Left lung (tissue), 10 donors: Measurements from ENCODE around the gene C2orf68. TPM values are rescaled to one million over a fixed set of nuclear protein-coding genes. Genes with fewer than 3 reads are reported as not detected.

Experiments
- ATAC-seq: fragments of 200-7000 bp; cut with Tn5 transposase; one replicate; pipeline ENCODE4 v1.9.1; 2020; ENCODE audit warnings: moderate library complexity
- DNase-seq, 4 donors: peaks; one replicate each; pipeline ENCODE4 v3.0.0-alpha.2; 2013 to 2020
- H3K27ac ChIP-seq, 2 donors: fragments of 200-600 bp; sonication (generic) in 1 of 2; one replicate each; pipeline versions ENCODE4 v1.5.0 to v1.8.0; 2020 to 2021
- H3K27me3 ChIP-seq, 2 donors: fragments of 200-600 bp; sonication (generic) in 1 of 2; one replicate each; pipeline versions ENCODE4 v1.5.0 to v1.8.0; 2020 to 2021
- H3K36me3 ChIP-seq, 2 donors: fragments of 200-600 bp; sonication (generic) in 1 of 2; one replicate each; pipeline versions ENCODE4 v1.5.0 to v1.8.0; 2020 to 2021
- H3K4me1 ChIP-seq, 2 donors: fragments of 200-600 bp; one replicate each; pipeline ENCODE4 v1.8.0; 2021
- H3K4me3 ChIP-seq, 2 donors: fragments of 200-600 bp; sonication (generic) in 1 of 2; one replicate each; pipeline versions ENCODE4 v1.5.0 to v1.8.0; 2020 to 2021; ENCODE audit warnings: mild to moderate bottlenecking in 1 of 2
- H3K9me3 ChIP-seq, 2 donors: fragments of 200-600 bp; sonication (generic) in 1 of 2; one replicate each; pipeline versions ENCODE4 v1.5.0 to v1.8.0; 2020 to 2021
- intact Hi-C, 2 donors: fragments of 100-400 bp; cut with DNase I; formaldehyde crosslinking; loops; one replicate each; pipeline versions ENCODE4 v1.11.2 to v1.14.2; 2022
- polyA plus RNA-seq, 6 donors: library from polyadenylated mRNA; unstranded; fragments of 120-200 nt; gene quantifications; one replicate each; pipeline ENCODE4 v1.2.1, GENCODE V29; 2013; ENCODE audit not compliant: insufficient read length in 6 of 6
- total RNA-seq, 2 donors: library from RNA; stranded (reverse); fragmentation: NEBNext Ultra II Directional; extraction: Animal tissue kit (Norgen Biotek cat#: 25700); gene quantifications; one replicate each; pipeline ENCODE4 v1.2.1, GENCODE V29; 2021
- TF ChIP-seq, protein P1 (sequence below), 2 donors: fragments of 200-600 bp; sonication (generic) in 1 of 2; IDR thresholded peaks; one replicate each; pipeline versions ENCODE4 v1.5.0 to v1.8.0; 2021; ENCODE audit warnings: antibody characterized with exemption in 2 of 2
- donor health status: DM: no; HTN: yes; CAD: no.
- donor health status: DM: no; HTN: no; CAD: no.

C2orf68 gene
- total and polyA plus RNA-seq, 8 donors = 37.0 to 79.0 (median 72.5) TPM

GRCh38 chr2:85635011-85635410 is 23.1 kb upstream of the C2orf68 start:
- Histone ChIP-seq H3K36me3 (peaks cover 0 to 96% of the 10 kb centered on the region in 2 donors), H3K9me3 (no peaks in the 10 kb centered on the region), H3K4me1 (peaks cover 0 to 6% of the 10 kb centered on the region in 2 donors), H3K4me3 (no peak overlapping the region), H3K27me3 (no peaks in the 10 kb centered on the region), H3K27ac (no peak overlapping the region)
- no peak for DNase-seq
- ATAC-seq = no peak
- intact Hi-C loops = no loop called here
- TF ChIP-seq, protein P1, sequence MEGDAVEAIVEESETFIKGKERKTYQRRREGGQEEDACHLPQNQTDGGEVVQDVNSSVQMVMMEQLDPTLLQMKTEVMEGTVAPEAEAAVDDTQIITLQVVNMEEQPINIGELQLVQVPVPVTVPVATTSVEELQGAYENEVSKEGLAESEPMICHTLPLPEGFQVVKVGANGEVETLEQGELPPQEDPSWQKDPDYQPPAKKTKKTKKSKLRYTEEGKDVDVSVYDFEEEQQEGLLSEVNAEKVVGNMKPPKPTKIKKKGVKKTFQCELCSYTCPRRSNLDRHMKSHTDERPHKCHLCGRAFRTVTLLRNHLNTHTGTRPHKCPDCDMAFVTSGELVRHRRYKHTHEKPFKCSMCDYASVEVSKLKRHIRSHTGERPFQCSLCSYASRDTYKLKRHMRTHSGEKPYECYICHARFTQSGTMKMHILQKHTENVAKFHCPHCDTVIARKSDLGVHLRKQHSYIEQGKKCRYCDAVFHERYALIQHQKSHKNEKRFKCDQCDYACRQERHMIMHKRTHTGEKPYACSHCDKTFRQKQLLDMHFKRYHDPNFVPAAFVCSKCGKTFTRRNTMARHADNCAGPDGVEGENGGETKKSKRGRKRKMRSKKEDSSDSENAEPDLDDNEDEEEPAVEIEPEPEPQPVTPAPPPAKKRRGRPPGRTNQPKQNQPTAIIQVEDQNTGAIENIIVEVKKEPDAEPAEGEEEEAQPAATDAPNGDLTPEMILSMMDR (IDR thresholded peaks at IDR 0.05) = no peak

GRCh38 chr2:85631316-85631715 is 19.4 kb upstream of the C2orf68 start:
- no peak overlapping the region for H3K4me3 ChIP-seq
- no peak for ATAC-seq
- H3K27ac ChIP-seq = no peak overlapping the region
- intact Hi-C loops = no loop called here
- no peak for DNase-seq
- H3K9me3 ChIP-seq = no peaks in the 10 kb centered on the region
- H3K4me1 ChIP-seq = no peaks in the 10 kb centered on the region
- TF ChIP-seq, protein P1 (IDR thresholded peaks at IDR 0.05) = no peak
- no peaks in the 10 kb centered on the region for H3K27me3 ChIP-seq
- peaks cover 0 to 98% of the 10 kb centered on the region in 2 donors for H3K36me3 ChIP-seq

DNA sequence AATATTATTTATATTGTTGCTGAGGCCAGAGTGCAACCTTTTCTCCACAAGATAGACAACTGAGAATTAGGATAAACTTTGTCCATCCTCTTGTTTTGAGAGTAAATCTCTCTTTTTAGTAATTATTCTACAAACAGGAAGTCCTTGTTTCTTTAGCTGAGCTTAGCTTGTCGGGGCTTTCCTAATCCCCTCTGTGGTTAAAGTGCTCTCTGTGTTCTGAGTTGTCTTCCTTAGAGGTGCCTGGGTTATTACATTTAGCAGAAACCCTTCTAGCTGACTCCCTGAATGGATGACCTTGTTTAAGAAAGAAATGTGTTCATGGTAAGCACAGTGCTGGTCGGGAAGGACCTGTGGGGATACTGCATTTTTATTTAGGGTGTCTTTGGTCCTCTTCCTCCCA is 16.8 kb upstream of the C2orf68 start:
- DNase-seq (no peak), ATAC-seq (no peak)

GRCh38 chr2:85623991-85624390 is 12.1 kb upstream of the C2orf68 start:
- Histone ChIP-seq H3K36me3 (peaks cover 0 to 100% of the 10 kb centered on the region in 2 donors), H3K27ac (no peak overlapping the region), H3K9me3 (no peaks in the 10 kb centered on the region), H3K4me1 (peaks cover 0 to 2% of the 10 kb centered on the region in 2 donors), H3K4me3 (no peak overlapping the region), H3K27me3 (no peaks in the 10 kb centered on the region)
- intact Hi-C loops = no loop called here
- ATAC-seq (no peak), DNase-seq (no peak)
- TF ChIP-seq, protein P1 (IDR thresholded peaks at IDR 0.05) = no peak

More for the DNA sequence above, 16.8 kb upstream of the C2orf68 start:
- Histone ChIP-seq H3K4me1 (no peaks in the 10 kb centered on the region), H3K27ac (no peak overlapping the region), H3K9me3 (no peaks in the 10 kb centered on the region), H3K36me3 (peaks cover 0 to 100% of the 10 kb centered on the region in 2 donors), H3K27me3 (no peaks in the 10 kb centered on the region), H3K4me3 (no peak overlapping the region)
- intact Hi-C loops = no loop called here
- TF ChIP-seq, protein P1 (IDR thresholded peaks at IDR 0.05) = no peak

DNA sequence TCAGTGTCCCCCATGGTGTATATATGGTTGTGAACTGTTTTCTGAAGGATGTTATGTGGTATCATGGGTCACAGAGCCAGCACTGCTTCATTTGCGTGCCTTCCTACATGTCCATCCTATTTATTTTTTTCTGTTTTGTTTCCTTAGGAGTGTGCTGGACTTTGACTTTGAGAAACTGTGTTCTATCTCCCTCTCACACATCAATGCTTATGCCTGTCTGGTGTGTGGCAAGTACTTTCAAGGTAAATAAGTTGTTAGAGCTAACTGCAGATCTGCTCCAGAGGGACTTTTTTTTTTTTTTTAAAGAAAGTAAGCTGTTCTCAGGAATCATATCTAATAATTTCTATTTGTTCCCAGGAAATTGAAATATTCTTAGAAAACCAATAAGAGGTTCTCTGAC is 9.5 kb upstream of the C2orf68 start:
- ATAC-seq (no peak), DNase-seq (no peak)
- H3K4me1 ChIP-seq = peaks cover 10 to 25% of the 10 kb centered on the region in 2 donors
- H3K27me3 ChIP-seq = no peaks in the 10 kb centered on the region
- no peaks in the 10 kb centered on the region for H3K9me3 ChIP-seq
- TF ChIP-seq, protein P1 (IDR thresholded peaks at IDR 0.05) = no peak
- intact Hi-C loops = no loop called here
- peaks cover 0 to 79% of the 10 kb centered on the region in 2 donors for H3K36me3 ChIP-seq
- H3K4me3 ChIP-seq = no peak overlapping the region
- H3K27ac ChIP-seq = no peak overlapping the region
